ENCODE measurements around the gene METTL8.

METTL8 gene

GRCh38 chr2:171307560-171307959, 126.2 kb downstream of the METTL8 start:
- no peak overlapping the region for H3K27ac ChIP-seq (ENCODE audit: low read length)
- DNase-seq = no peak
- no peak overlapping the region for H3K4me2 ChIP-seq (ENCODE audit: low read depth, low read length)
- no peak for TF ChIP-seq CTCF (IDR thresholded peaks at IDR 0.05; ENCODE audit: low read length)
- TF ChIP-seq EZH2phosphoT487 (IDR thresholded peaks at IDR 0.05; ENCODE audit: low read length) = no peak
- TF ChIP-seq EZH2 (optimal IDR thresholded peaks at IDR 0.05; ENCODE audit: low read depth, low read length) = no peak
- no peaks in the 10 kb centered on the region for H3K79me2 ChIP-seq (ENCODE audit: low read length)
- H3F3A ChIP-seq (ENCODE audit: insufficient read depth, low read length) = no peaks in the 10 kb centered on the region
- H2AFZ ChIP-seq (ENCODE audit: low read length) = no peak overlapping the region
- no peaks in the 10 kb centered on the region for H3K9me3 ChIP-seq (replicated peaks; ENCODE audit: insufficient read depth, low read length)
- no peaks in the 10 kb centered on the region for H3K36me3 ChIP-seq (replicated peaks; ENCODE audit: insufficient read depth, low read length)
- no peak overlapping the region for H3K4me3 ChIP-seq (ENCODE audit: low read length)
- no peak overlapping the region for H3K9ac ChIP-seq (ENCODE audit: low read length)
- no peaks in the 10 kb centered on the region for H3K4me1 ChIP-seq (ENCODE audit: low read length)
- H4K20me1 ChIP-seq (ENCODE audit: insufficient read depth, low read length) = no peaks in the 10 kb centered on the region
- H3K9me2 ChIP-seq (replicated peaks; ENCODE audit: insufficient read depth, low read length) = no peaks in the 10 kb centered on the region
- no peaks in the 10 kb centered on the region for H3K27me3 ChIP-seq (replicated peaks; ENCODE audit: insufficient read depth, low read length)

GRCh38 chr2:171297956-171298355, 135.8 kb downstream of the METTL8 start:
- no peak for DNase-seq
- Histone ChIP-seq H3K79me2 (ENCODE audit: low read length) (no peaks in the 10 kb centered on the region), H4K20me1 (ENCODE audit: insufficient read depth, low read length) (no peaks in the 10 kb centered on the region), H3K9ac (ENCODE audit: low read length) (no peak overlapping the region), H2AFZ (ENCODE audit: low read length) (no peak overlapping the region), H3K27me3 (replicated peaks; ENCODE audit: insufficient read depth, low read length) (no peaks in the 10 kb centered on the region), H3K4me3 (ENCODE audit: low read length) (no peak overlapping the region), H3K4me2 (ENCODE audit: low read depth, low read length) (no peak overlapping the region), H3K4me1 (ENCODE audit: low read length) (no peaks in the 10 kb centered on the region), H3K27ac (ENCODE audit: low read length) (no peak overlapping the region), H3K9me2 (replicated peaks; ENCODE audit: insufficient read depth, low read length) (no peaks in the 10 kb centered on the region), H3K36me3 (replicated peaks; ENCODE audit: insufficient read depth, low read length) (no peaks in the 10 kb centered on the region), H3F3A (ENCODE audit: insufficient read depth, low read length) (no peaks in the 10 kb centered on the region), H3K9me3 (replicated peaks; ENCODE audit: insufficient read depth, low read length) (no peaks in the 10 kb centered on the region)
- TF ChIP-seq EZH2 (optimal IDR thresholded peaks at IDR 0.05; ENCODE audit: low read depth, low read length) = no peak
- TF ChIP-seq CTCF (IDR thresholded peaks at IDR 0.05; ENCODE audit: low read length) = no peak
- no peak for TF ChIP-seq EZH2phosphoT487 (IDR thresholded peaks at IDR 0.05; ENCODE audit: low read length)

GRCh38 chr2:171294608-171295007, 139.2 kb downstream of the METTL8 start:
- Histone ChIP-seq H4K20me1 (ENCODE audit: insufficient read depth, low read length) (no peaks in the 10 kb centered on the region), H3K79me2 (ENCODE audit: low read length) (no peaks in the 10 kb centered on the region), H3K9me2 (replicated peaks; ENCODE audit: insufficient read depth, low read length) (no peaks in the 10 kb centered on the region), H3K4me3 (ENCODE audit: low read length) (no peak overlapping the region), H2AFZ (ENCODE audit: low read length) (no peak overlapping the region), H3K27ac (ENCODE audit: low read length) (no peak overlapping the region), H3K36me3 (replicated peaks; ENCODE audit: insufficient read depth, low read length) (no peaks in the 10 kb centered on the region), H3K4me2 (ENCODE audit: low read depth, low read length) (no peak overlapping the region), H3K9ac (ENCODE audit: low read length) (no peak overlapping the region), H3K27me3 (replicated peaks; ENCODE audit: insufficient read depth, low read length) (no peaks in the 10 kb centered on the region), H3K9me3 (replicated peaks; ENCODE audit: insufficient read depth, low read length) (no peaks in the 10 kb centered on the region), H3K4me1 (ENCODE audit: low read length) (no peaks in the 10 kb centered on the region), H3F3A (ENCODE audit: insufficient read depth, low read length) (no peaks in the 10 kb centered on the region)
- TF ChIP-seq EZH2phosphoT487 (IDR thresholded peaks at IDR 0.05; ENCODE audit: low read length) (no peak), EZH2 (optimal IDR thresholded peaks at IDR 0.05; ENCODE audit: low read depth, low read length) (no peak), CTCF (IDR thresholded peaks at IDR 0.05; ENCODE audit: low read length) (no peak)
- DNase-seq = no peak

All from MM.1S (cell line).